ENCODE results near the gene RAD51AP2.
"Not testable (repeated sequence)": the region's sequence is repeated elsewhere in the genome, so short reads cannot be mapped to it uniquely, and the experiment has no call there.

RAD51AP2 gene

GRCh38 chr2:17538022-17538843, 20.0 kb upstream of the RAD51AP2 start:
- DNase-seq (ENCODE audit: low read depth in 2 of 2), result no peak

- no peak for DNase-seq (ENCODE audit: low read depth in 2 of 2)
Measured at GRCh38 chr2:17536416-17536815, 18.2 kb upstream of the RAD51AP2 start.

GRCh38 chr2:17533546-17533945, 15.3 kb upstream of the RAD51AP2 start:
- no peak for DNase-seq (ENCODE audit: low read depth in 2 of 2)

GRCh38 chr2:17529771-17530170, 11.5 kb upstream of the RAD51AP2 start:
- DNase-seq (ENCODE audit: low read depth in 2 of 2), result no peak

- DNase-seq (ENCODE audit: low read depth in 2 of 2), result no peak
Measured at GRCh38 chr2:17522303-17522702, 4.1 kb upstream of the RAD51AP2 start.

GRCh38 chr2:17521621-17522020, 3.4 kb upstream of the RAD51AP2 start:
- DNase-seq (ENCODE audit: low read depth in 2 of 2), result no peak

- DNase-seq (ENCODE audit: low read depth in 2 of 2), result no peak
Measured at GRCh38 chr2:17520761-17521160, 2.5 kb upstream of the RAD51AP2 start.

- no peak for DNase-seq (ENCODE audit: low read depth in 2 of 2)
Measured at GRCh38 chr2:17519486-17519885, 1.2 kb upstream of the RAD51AP2 start.

GRCh38 chr2:17517481-17518211, 594 bp downstream of the RAD51AP2 start:
- DNase-seq (ENCODE audit: low read depth in 2 of 2), result no peak

- no peak for DNase-seq (ENCODE audit: low read depth in 2 of 2)
Measured at GRCh38 chr2:17515652-17516051, 2.6 kb downstream of the RAD51AP2 start.

GRCh38 chr2:17506736-17507616, 11.3 kb downstream of the RAD51AP2 start:
- DNase-seq (ENCODE audit: low read depth in 2 of 2), result no peak

GRCh38 chr2:17497718-17498117, 20.5 kb downstream of the RAD51AP2 start:
- no peak for DNase-seq (ENCODE audit: low read depth in 2 of 2)

- no peak for DNase-seq (ENCODE audit: low read depth in 2 of 2)
Measured at GRCh38 chr2:17495590-17495989, 22.6 kb downstream of the RAD51AP2 start.

GRCh38 chr2:17490165-17490564, 28.1 kb downstream of the RAD51AP2 start:
- DNase-seq (ENCODE audit: low read depth in 2 of 2), result not testable (repeated sequence)

- DNase-seq (ENCODE audit: low read depth in 2 of 2), result not testable (repeated sequence)
Measured at GRCh38 chr2:17488610-17489009, 29.6 kb downstream of the RAD51AP2 start.

GRCh38 chr2:17483496-17483895, 34.7 kb downstream of the RAD51AP2 start:
- DNase-seq (ENCODE audit: low read depth in 2 of 2), result no peak

- DNase-seq (ENCODE audit: low read depth in 2 of 2), result no peak
Measured at GRCh38 chr2:17482651-17483050, 35.6 kb downstream of the RAD51AP2 start.

- no peak for DNase-seq (ENCODE audit: low read depth in 2 of 2)
Measured at GRCh38 chr2:17479875-17480274, 38.4 kb downstream of the RAD51AP2 start.

GRCh38 chr2:17476830-17477229, 41.4 kb downstream of the RAD51AP2 start:
- DNase-seq (ENCODE audit: low read depth in 2 of 2), result no peak

GRCh38 chr2:17476064-17476463, 42.2 kb downstream of the RAD51AP2 start:
- no peak for DNase-seq (ENCODE audit: low read depth in 2 of 2)

- no peak for DNase-seq (ENCODE audit: low read depth in 2 of 2)
Measured at GRCh38 chr2:17475286-17475685, 43.0 kb downstream of the RAD51AP2 start.

- no peak for DNase-seq (ENCODE audit: low read depth in 2 of 2)
Measured at GRCh38 chr2:17471979-17472378, 46.3 kb downstream of the RAD51AP2 start.
